RWPE2 (cell line): Measurements from ENCODE around the gene KIF6.

Experiments
- ATAC-seq: fragments of 200-7000 bp; cut with Tn5 transposase; 3 replicates; pipeline ENCODE4 v1.9.1; 2021; ENCODE audit warnings: low read depth
- DNase-seq: peaks from one replicate; pipeline ENCODE4 v3.0.0-alpha.2; 2020; ENCODE audit warnings: low spot score
- H3K27ac ChIP-seq: fragments of 450-650 bp; 2 replicates; pipeline ENCODE4 v1.5.1; 2017; ENCODE audit warnings: mild to moderate bottlenecking; ENCODE audit not compliant: poor library complexity, severe bottlenecking
- H3K27me3 ChIP-seq: fragments of 250-450 bp; sonication (Bioruptor Pico); 2 replicates; pipeline ENCODE4 v1.5.1; 2021; ENCODE audit warnings: mild to moderate bottlenecking, moderate library complexity; ENCODE audit not compliant: insufficient read depth, poor library complexity, severe bottlenecking
- H3K36me3 ChIP-seq: fragments of 250-450 bp; sonication (Bioruptor Pico); 2 replicates; pipeline ENCODE4 v1.5.1; 2020; ENCODE audit warnings: low read depth, mild to moderate bottlenecking, moderate library complexity
- H3K4me1 ChIP-seq: fragments of 250-450 bp; sonication (Bioruptor Pico); 2 replicates; pipeline ENCODE4 v1.5.1; 2021; ENCODE audit warnings: mild to moderate bottlenecking, moderate library complexity; ENCODE audit not compliant: insufficient read depth, poor library complexity, severe bottlenecking
- H3K4me3 ChIP-seq: fragments of 250-450 bp; sonication (Bioruptor Pico); 2 replicates; pipeline ENCODE4 v1.5.1; 2021; ENCODE audit warnings: mild to moderate bottlenecking, moderate library complexity; ENCODE audit not compliant: severe bottlenecking
- H3K9me3 ChIP-seq: fragments of 250-450 bp; sonication (Bioruptor Pico); 2 replicates; pipeline ENCODE4 v1.5.1; 2021; ENCODE audit warnings: mild to moderate bottlenecking, moderate library complexity; ENCODE audit not compliant: severe bottlenecking
- TF ChIP-seq, protein P1 (sequence below): fragments of 450-650 bp; IDR thresholded peaks from one replicate; pipeline ENCODE4 v1.5.1; 2017; ENCODE audit warnings: mild to moderate bottlenecking, moderate library complexity; ENCODE audit not compliant: poor library complexity, severe bottlenecking

The KIF6 gene

GRCh38 chr6:39666706-39667489 is 58.3 kb downstream of the KIF6 start:
- TF ChIP-seq, protein P1, sequence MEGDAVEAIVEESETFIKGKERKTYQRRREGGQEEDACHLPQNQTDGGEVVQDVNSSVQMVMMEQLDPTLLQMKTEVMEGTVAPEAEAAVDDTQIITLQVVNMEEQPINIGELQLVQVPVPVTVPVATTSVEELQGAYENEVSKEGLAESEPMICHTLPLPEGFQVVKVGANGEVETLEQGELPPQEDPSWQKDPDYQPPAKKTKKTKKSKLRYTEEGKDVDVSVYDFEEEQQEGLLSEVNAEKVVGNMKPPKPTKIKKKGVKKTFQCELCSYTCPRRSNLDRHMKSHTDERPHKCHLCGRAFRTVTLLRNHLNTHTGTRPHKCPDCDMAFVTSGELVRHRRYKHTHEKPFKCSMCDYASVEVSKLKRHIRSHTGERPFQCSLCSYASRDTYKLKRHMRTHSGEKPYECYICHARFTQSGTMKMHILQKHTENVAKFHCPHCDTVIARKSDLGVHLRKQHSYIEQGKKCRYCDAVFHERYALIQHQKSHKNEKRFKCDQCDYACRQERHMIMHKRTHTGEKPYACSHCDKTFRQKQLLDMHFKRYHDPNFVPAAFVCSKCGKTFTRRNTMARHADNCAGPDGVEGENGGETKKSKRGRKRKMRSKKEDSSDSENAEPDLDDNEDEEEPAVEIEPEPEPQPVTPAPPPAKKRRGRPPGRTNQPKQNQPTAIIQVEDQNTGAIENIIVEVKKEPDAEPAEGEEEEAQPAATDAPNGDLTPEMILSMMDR = no peak
- DNase-seq (no peak), ATAC-seq (no peak)
- H3K36me3 ChIP-seq = no peaks in the 10 kb centered on the region
- peaks cover 13% of the 10 kb centered on the region for H3K27me3 ChIP-seq
- no peaks in the 10 kb centered on the region for H3K9me3 ChIP-seq
- no peaks in the 10 kb centered on the region for H3K4me1 ChIP-seq
- H3K4me3 ChIP-seq = no peak overlapping the region
- H3K27ac ChIP-seq = no peak overlapping the region

DNA sequence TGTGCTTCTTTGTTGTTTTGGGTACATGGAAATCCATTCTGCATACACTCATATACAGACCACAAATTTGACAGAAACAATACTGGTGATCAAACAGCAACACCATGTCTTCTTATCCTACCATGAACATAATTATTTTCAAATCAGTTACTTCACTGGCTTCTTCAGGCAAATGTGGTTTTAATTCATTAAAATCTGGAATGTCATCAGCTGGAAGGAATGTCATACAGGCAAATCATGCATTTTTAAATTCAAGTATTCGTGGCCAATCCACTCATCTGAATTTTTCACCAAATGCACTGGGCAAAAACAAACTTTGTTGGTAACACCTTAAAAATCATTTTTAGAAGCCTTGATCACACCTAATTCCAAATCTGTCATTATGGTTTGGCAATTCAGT is 59.3 kb downstream of the KIF6 start:
- ATAC-seq (no peak), DNase-seq (no peak)
- Histone ChIP-seq H3K27me3 (peaks cover 21% of the 10 kb centered on the region), H3K27ac (no peak overlapping the region), H3K9me3 (no peaks in the 10 kb centered on the region), H3K4me3 (no peak overlapping the region), H3K4me1 (no peaks in the 10 kb centered on the region), H3K36me3 (no peaks in the 10 kb centered on the region)
- TF ChIP-seq, protein P1 = no peak

- DNase-seq (no peak), ATAC-seq (no peak)
Observed at GRCh38 chr6:39664173-39664572, 61.0 kb downstream of the KIF6 start.

DNA sequence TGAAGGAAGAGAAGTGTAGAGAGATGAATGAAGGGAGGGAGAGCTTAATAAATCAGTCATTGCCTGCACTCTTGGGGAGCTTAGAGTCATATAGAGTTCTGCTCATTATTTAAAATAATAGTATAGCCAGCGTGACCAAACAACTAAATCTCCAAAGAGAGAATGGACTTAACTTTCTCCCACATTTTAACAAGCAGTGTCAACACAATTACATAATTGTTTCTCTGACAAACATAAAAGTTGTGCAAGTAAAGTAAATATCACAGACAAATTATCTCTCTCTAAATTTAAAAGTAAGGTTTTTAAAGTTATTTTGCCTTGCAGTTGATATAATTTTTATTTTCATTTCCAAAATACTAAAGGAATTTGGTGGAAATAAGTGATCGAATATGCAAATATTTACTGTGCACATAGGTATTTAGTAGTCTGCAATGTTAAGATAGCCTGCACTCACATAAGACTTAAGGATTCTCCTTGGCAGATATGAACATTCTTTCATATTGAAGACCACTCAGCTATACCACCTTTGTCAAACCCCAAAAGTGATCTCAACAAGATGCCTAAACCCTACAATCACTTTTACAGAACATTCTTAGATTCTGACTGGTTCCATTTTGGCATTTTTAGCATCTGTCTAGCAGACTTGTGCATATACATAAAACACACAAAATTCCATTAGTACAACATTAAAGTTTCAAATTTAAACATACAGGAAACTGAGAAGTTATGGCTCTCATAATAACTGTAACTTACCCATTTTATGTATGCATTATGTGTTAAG is 67.7 kb downstream of the KIF6 start:
- DNase-seq = no peak
- no peak for ATAC-seq
- no peak overlapping the region for H3K4me3 ChIP-seq
- TF ChIP-seq, protein P1 = no peak
- no peaks in the 10 kb centered on the region for H3K36me3 ChIP-seq
- peaks cover 20% of the 10 kb centered on the region for H3K27me3 ChIP-seq
- no peak overlapping the region for H3K27ac ChIP-seq
- no peaks in the 10 kb centered on the region for H3K9me3 ChIP-seq
- no peaks in the 10 kb centered on the region for H3K4me1 ChIP-seq

More at GRCh38 chr6:39664173-39664572, 61.0 kb downstream of the KIF6 start:
- Histone ChIP-seq H3K4me1 (no peaks in the 10 kb centered on the region), H3K36me3 (no peaks in the 10 kb centered on the region), H3K9me3 (no peaks in the 10 kb centered on the region), H3K27me3 (peaks cover 27% of the 10 kb centered on the region), H3K4me3 (no peak overlapping the region), H3K27ac (no peak overlapping the region)
- TF ChIP-seq, protein P1 = no peak
